HEK293T (cell line): Measurements from ENCODE around the gene AGBL4.

Source experiments
- ARNT ChIP-seq: fragments of 450-650 bp; IDR thresholded peaks from 2 replicates; pipeline ENCODE4 v1.6.1; 2017; ENCODE audit warnings: mild to moderate bottlenecking
- FOXM1 ChIP-seq: fragments of 450-650 bp; IDR thresholded peaks from 2 replicates; pipeline ENCODE4 v1.6.1; 2017; ENCODE audit warnings: mild to moderate bottlenecking, borderline replicate concordance
- L3MBTL2 ChIP-seq: fragments of 450-650 bp; conservative IDR thresholded peaks from 2 replicates; pipeline ENCODE4 v1.6.1; 2016; ENCODE audit warnings: mild to moderate bottlenecking
- SUZ12 ChIP-seq: fragments of 450-650 bp; IDR thresholded peaks from 2 replicates; pipeline ENCODE4 v1.6.1; 2016; ENCODE audit warnings: mild to moderate bottlenecking

DNA sequence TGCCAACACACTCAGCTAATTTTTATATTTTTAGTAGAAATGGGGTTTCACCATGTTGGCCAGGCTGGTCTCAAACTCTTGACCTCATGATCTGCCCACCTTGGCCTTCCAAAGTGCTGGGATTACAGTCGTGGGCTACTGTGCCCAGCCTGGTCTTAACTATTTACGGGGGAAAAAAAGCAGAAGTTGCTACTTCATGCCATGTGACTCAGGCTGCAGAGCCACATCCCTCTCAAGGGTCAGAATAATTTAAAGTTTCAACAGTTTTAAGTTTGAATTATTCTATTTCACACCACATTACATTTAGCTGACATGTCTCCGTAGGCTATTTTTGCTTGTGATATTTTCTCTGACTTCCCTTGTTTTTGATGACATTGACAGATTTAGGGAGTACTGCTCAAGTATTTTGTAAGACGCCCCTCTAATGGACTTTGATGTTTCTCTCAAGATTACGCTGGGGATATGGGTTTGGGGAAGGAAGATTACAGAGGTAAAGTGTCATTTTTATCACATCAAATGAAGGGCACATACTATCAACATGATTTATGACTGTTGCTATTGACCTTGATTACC lies 14.6 kb upstream of the AGBL4 start:
- TF ChIP-seq SUZ12 (no peak), L3MBTL2 (no peak), ARNT (no peak), FOXM1 (no peak)
